ENCODE results near the gene JAZF1.
"Not testable (repeated sequence)": the region's sequence is repeated elsewhere in the genome, so short reads cannot be mapped to it uniquely, and the experiment has no call there.

JAZF1 gene

GRCh38 chr7:27872356-27873275, 308.0 kb downstream of the JAZF1 start:
- DNase-seq (ENCODE audit: low spot score) = no peak

GRCh38 chr7:27871866-27872265, 308.7 kb downstream of the JAZF1 start:
- no peak for DNase-seq (ENCODE audit: low spot score)

- no peak for DNase-seq (ENCODE audit: low spot score)
Measured at GRCh38 chr7:27871086-27871485, 309.5 kb downstream of the JAZF1 start.

GRCh38 chr7:27870595-27870994, 310.0 kb downstream of the JAZF1 start:
- DNase-seq (ENCODE audit: low spot score) = no peak

GRCh38 chr7:27869056-27869455, 311.5 kb downstream of the JAZF1 start:
- DNase-seq (ENCODE audit: low spot score) = no peak

GRCh38 chr7:27868131-27868550, 312.5 kb downstream of the JAZF1 start:
- peak; percentile 51 for DNase-seq (ENCODE audit: low spot score)

GRCh38 chr7:27866828-27867672, 313.5 kb downstream of the JAZF1 start:
- DNase-seq (ENCODE audit: low spot score) = no peak

GRCh38 chr7:27866256-27866655, 314.3 kb downstream of the JAZF1 start:
- DNase-seq (ENCODE audit: low spot score) = no peak

GRCh38 chr7:27863880-27864279, 316.7 kb downstream of the JAZF1 start:
- DNase-seq (ENCODE audit: low spot score) = no peak

- no peak for DNase-seq (ENCODE audit: low spot score)
Measured at GRCh38 chr7:27861747-27862146, 318.8 kb downstream of the JAZF1 start.

- DNase-seq (ENCODE audit: low spot score) = no peak
Measured at GRCh38 chr7:27860800-27861199, 319.8 kb downstream of the JAZF1 start.

- not testable (repeated sequence) for DNase-seq (ENCODE audit: low spot score)
Measured at GRCh38 chr7:27856703-27857485, 323.7 kb downstream of the JAZF1 start.

GRCh38 chr7:27850531-27850930, 330.1 kb downstream of the JAZF1 start:
- no peak for DNase-seq (ENCODE audit: low spot score)

- DNase-seq (ENCODE audit: low spot score) = peak; percentile 7
Measured at GRCh38 chr7:27846388-27846787, 334.2 kb downstream of the JAZF1 start.

- no peak for DNase-seq (ENCODE audit: low spot score)
Measured at GRCh38 chr7:27843584-27844305, 336.9 kb downstream of the JAZF1 start.

GRCh38 chr7:27842851-27843250, 337.7 kb downstream of the JAZF1 start:
- DNase-seq (ENCODE audit: low spot score) = no peak

GRCh38 chr7:27842094-27842692, 338.4 kb downstream of the JAZF1 start:
- DNase-seq (ENCODE audit: low spot score) = no peak

GRCh38 chr7:27840760-27841364, 339.7 kb downstream of the JAZF1 start:
- no peak for DNase-seq (ENCODE audit: low spot score)

GRCh38 chr7:27840313-27840712, 340.3 kb downstream of the JAZF1 start:
- no peak for DNase-seq (ENCODE audit: low spot score)

- no peak for DNase-seq (ENCODE audit: low spot score)
Measured at GRCh38 chr7:27839099-27839498, 341.5 kb downstream of the JAZF1 start.

- no peak for DNase-seq (ENCODE audit: low spot score)
Measured at GRCh38 chr7:27836536-27836935, 344.1 kb downstream of the JAZF1 start.

Measured in RKO (cell line).